GM21515 (cell line): ENCODE results near the gene PACSIN1.

ENCODE experiments used
- ATAC-seq: cut with Tn5 transposase; IDR thresholded peaks from one replicate; pipeline ENCODE4 v1.9.1; 2021; ENCODE audit not compliant: unreplicated experiment

Gene PACSIN1

GRCh38 chr6:34543421-34543820 lies 77.5 kb downstream of the PACSIN1 start:
- no peak for ATAC-seq

- no peak for ATAC-seq
Observed at GRCh38 chr6:34544052-34544604, 78.3 kb downstream of the PACSIN1 start.

GRCh38 chr6:34544776-34545471 lies 79.0 kb downstream of the PACSIN1 start:
- no peak for ATAC-seq

- ATAC-seq, result no peak
Observed at GRCh38 chr6:34546551-34547321, 80.9 kb downstream of the PACSIN1 start.

- ATAC-seq, result no peak
Observed at GRCh38 chr6:34547701-34548644, 82.1 kb downstream of the PACSIN1 start.

- no peak for ATAC-seq
Observed at GRCh38 chr6:34549026-34549803, 83.3 kb downstream of the PACSIN1 start.

GRCh38 chr6:34549804-34550202 lies 83.9 kb downstream of the PACSIN1 start:
- ATAC-seq, result no peak

GRCh38 chr6:34551720-34552119 lies 85.8 kb downstream of the PACSIN1 start:
- ATAC-seq, result no peak

GRCh38 chr6:34552620-34553019 lies 86.7 kb downstream of the PACSIN1 start:
- ATAC-seq, result no peak

GRCh38 chr6:34553146-34553545 lies 87.3 kb downstream of the PACSIN1 start:
- ATAC-seq, result no peak

- no peak for ATAC-seq
Observed at GRCh38 chr6:34553750-34554149, 87.9 kb downstream of the PACSIN1 start.

GRCh38 chr6:34554291-34555006 lies 88.6 kb downstream of the PACSIN1 start:
- ATAC-seq, result no peak

- ATAC-seq, result no peak
Observed at GRCh38 chr6:34555007-34555322, 89.1 kb downstream of the PACSIN1 start.

- no peak for ATAC-seq
Observed at GRCh38 chr6:34555328-34555727, 89.5 kb downstream of the PACSIN1 start.

GRCh38 chr6:34556031-34556471 lies 90.2 kb downstream of the PACSIN1 start, which contains the start of gene SPDEF:
Gene SPDEF (minus strand): TSS chr6:34556329. CDS start chr6:34544455, 11,874 bp downstream.
- no peak for ATAC-seq

- no peak for ATAC-seq
Observed at GRCh38 chr6:34556493-34556892, 90.6 kb downstream of the PACSIN1 start.

- no peak for ATAC-seq
Observed at GRCh38 chr6:34557228-34557627, 91.4 kb downstream of the PACSIN1 start.

- no peak for ATAC-seq
Observed at GRCh38 chr6:34558172-34558714, 92.4 kb downstream of the PACSIN1 start.

GRCh38 chr6:34559651-34560365 lies 93.9 kb downstream of the PACSIN1 start:
- ATAC-seq, result no peak
